Ureter (tissue), 1 donor: ENCODE measurements around the gene IGLL5. TPM values are rescaled to one million over a fixed set of nuclear protein-coding genes. Genes with fewer than 3 reads are reported as not detected.
"Not testable (repeated sequence)": the region's sequence is repeated elsewhere in the genome, so short reads cannot be mapped to it uniquely, and the experiment has no call there.

ENCODE experiments used
- DNase-seq: peaks from one replicate; pipeline ENCODE4 v3.0.0-alpha.2; 2020; ENCODE audit warnings: low spot score
- total RNA-seq: library from RNA; stranded (reverse); gene quantifications from one replicate; pipeline ENCODE4 v1.2.4, GENCODE V29; 2023
- donor health status: DM: yes; HTN: yes; CAD: no.

IGLL5 gene
- total RNA-seq, 1 donor from 2014 or later = 34.5 TPM

GRCh38 chr22:22914726-22915669 lies 27.4 kb downstream of the IGLL5 start:
- DNase-seq = no peak

GRCh38 chr22:22915670-22916035 lies 28.0 kb downstream of the IGLL5 start:
- DNase-seq = no peak

- no peak for DNase-seq
Measured at GRCh38 chr22:22916215-22916951, 28.8 kb downstream of the IGLL5 start.

- DNase-seq = no peak
Measured at GRCh38 chr22:22916952-22917290, 29.3 kb downstream of the IGLL5 start.

- DNase-seq = no peak
Measured at GRCh38 chr22:22917377-22917776, 29.8 kb downstream of the IGLL5 start.

- DNase-seq = no peak
Measured at GRCh38 chr22:22918297-22918965, 30.8 kb downstream of the IGLL5 start.

- no peak for DNase-seq
Measured at GRCh38 chr22:22919041-22919440, 31.4 kb downstream of the IGLL5 start.

GRCh38 chr22:22920104-22920654 lies 32.6 kb downstream of the IGLL5 start:
- no peak for DNase-seq

- no peak for DNase-seq
Measured at GRCh38 chr22:22920910-22921550, 33.4 kb downstream of the IGLL5 start.

- no peak for DNase-seq
Measured at GRCh38 chr22:22921575-22921974, 34.0 kb downstream of the IGLL5 start.

GRCh38 chr22:22922092-22922953 lies 34.7 kb downstream of the IGLL5 start:
- DNase-seq = not testable (repeated sequence)

- no peak for DNase-seq
Measured at GRCh38 chr22:22922954-22923319, 35.3 kb downstream of the IGLL5 start.

- DNase-seq = no peak
Measured at GRCh38 chr22:22923379-22923778, 35.8 kb downstream of the IGLL5 start.

- no peak for DNase-seq
Measured at GRCh38 chr22:22923930-22924329, 36.3 kb downstream of the IGLL5 start.

- DNase-seq = no peak
Measured at GRCh38 chr22:22924369-22925145, 36.9 kb downstream of the IGLL5 start.

GRCh38 chr22:22925146-22925804 lies 37.7 kb downstream of the IGLL5 start:
- no peak for DNase-seq

GRCh38 chr22:22925805-22926369 lies 38.3 kb downstream of the IGLL5 start:
- DNase-seq = no peak

GRCh38 chr22:22926370-22927195 lies 39.0 kb downstream of the IGLL5 start:
- DNase-seq = no peak
